GM19324 (cell line): ENCODE results near the gene PCDHGA11.
"Not testable (repeated sequence)": the region's sequence is repeated elsewhere in the genome, so short reads cannot be mapped to it uniquely, and the experiment has no call there.

ENCODE experiments used
- ATAC-seq: cut with Tn5 transposase; IDR thresholded peaks from one replicate; pipeline ENCODE4 v1.9.1; 2021; ENCODE audit warnings: mild to moderate bottlenecking, moderate library complexity; ENCODE audit not compliant: unreplicated experiment, low FRiP score

Gene PCDHGA11

GRCh38 chr5:141397756-141398551, 22.9 kb upstream of the PCDHGA11 start, which contains the start of gene PCDHGB5:
Gene PCDHGB5, plus strand, starts transcription at chr5:141397947. Its CDS starts 181 bp downstream, at chr5:141398128.
- not testable (repeated sequence) for ATAC-seq

GRCh38 chr5:141398608-141399007, 22.2 kb upstream of the PCDHGA11 start:
- ATAC-seq: no peak

GRCh38 chr5:141399555-141400258, 21.1 kb upstream of the PCDHGA11 start:
- no peak for ATAC-seq

- no peak for ATAC-seq
These were observed 18.2 kb upstream of the PCDHGA11 start, which contains the start of gene PCDHGA9 for GRCh38 chr5:141402553-141403243. Gene PCDHGA9, plus strand, starts transcription at chr5:141402778. Its CDS starts 175 bp downstream, at chr5:141402953.

GRCh38 chr5:141403387-141403786, 17.5 kb upstream of the PCDHGA11 start:
- ATAC-seq: no peak

GRCh38 chr5:141407790-141408505, 12.9 kb upstream of the PCDHGA11 start, which contains the start of gene PCDHGB6:
Gene PCDHGB6, plus strand, starts transcription at chr5:141408021. Its CDS starts 182 bp downstream, at chr5:141408203.
- not testable (repeated sequence) for ATAC-seq

GRCh38 chr5:141409598-141410306, 11.1 kb upstream of the PCDHGA11 start:
- no peak for ATAC-seq

GRCh38 chr5:141411575-141411974, 9.3 kb upstream of the PCDHGA11 start:
- ATAC-seq: no peak

- peak; percentile 64 for ATAC-seq
These were observed 7.9 kb upstream of the PCDHGA11 start, which contains the start of gene PCDHGA10 for GRCh38 chr5:141412854-141413539. Gene PCDHGA10, plus strand, starts transcription at chr5:141412987. Its CDS starts 189 bp downstream, at chr5:141413176.

GRCh38 chr5:141413540-141414069, 7.2 kb upstream of the PCDHGA11 start:
- ATAC-seq: no peak

GRCh38 chr5:141414548-141415274, 6.1 kb upstream of the PCDHGA11 start:
- not testable (repeated sequence) for ATAC-seq

GRCh38 chr5:141415275-141415618, 5.6 kb upstream of the PCDHGA11 start:
- not testable (repeated sequence) for ATAC-seq

- ATAC-seq: peak; percentile 80
These were observed 3.2 kb upstream of the PCDHGA11 start, which contains the start of gene PCDHGB7 for GRCh38 chr5:141417494-141418172. Gene PCDHGB7, plus strand, starts transcription at chr5:141417677. Its CDS starts 183 bp downstream, at chr5:141417860.

- no peak for ATAC-seq
These were observed 1.6 kb upstream of the PCDHGA11 start for GRCh38 chr5:141419074-141419880.

- no peak for ATAC-seq
These were observed 621 bp downstream of the PCDHGA11 start for GRCh38 chr5:141421489-141421855.

- no peak for ATAC-seq
These were observed 2.0 kb downstream of the PCDHGA11 start for GRCh38 chr5:141422742-141423291.
